Central memory CD8-positive, alpha-beta T cell (primary cell): ENCODE measurements around the gene ERCC5.
A peak's percentile ranks its signal among the peaks of the same experiment; 100 is the strongest.

Experiments used
- ATAC-seq: fragments of 150-1000 bp; cut with Tn5 transposase; replicated peaks from 2 replicates; pipeline ENCODE4 v1.10.0; 2022; ENCODE audit warnings: mild to moderate bottlenecking, moderate FRiP score, moderate number of reproducible peaks; ENCODE audit not compliant: poor library complexity, severe bottlenecking; ENCODE audit errors: extremely low read depth
- DNase-seq, 2 donors: peaks; one replicate each; pipeline ENCODE4 v3.0.0; 2021; ENCODE audit warnings: low spot score in 2 of 2
- H3K27ac Mint-ChIP-seq: one replicate; pipeline ENCODE4 v1.8.0; 2022; ENCODE audit warnings: low read depth, mild to moderate bottlenecking, moderate library complexity, mixed read lengths
- H3K27me3 Mint-ChIP-seq: one replicate; pipeline ENCODE4 v1.8.0; 2022; ENCODE audit warnings: mixed read lengths
- H3K36me3 Mint-ChIP-seq: one replicate; pipeline ENCODE4 v1.8.0; 2022; ENCODE audit warnings: mild to moderate bottlenecking, moderate library complexity, mixed read lengths; ENCODE audit not compliant: insufficient read depth
- H3K4me1 Mint-ChIP-seq: one replicate; pipeline ENCODE4 v1.8.0; 2022; ENCODE audit warnings: mixed read lengths
- H3K4me3 Mint-ChIP-seq: one replicate; pipeline ENCODE4 v1.8.0; 2022; ENCODE audit warnings: mild to moderate bottlenecking, moderate library complexity, mixed read lengths
- H3K9me3 Mint-ChIP-seq: one replicate; pipeline ENCODE4 v1.8.0; 2022; ENCODE audit warnings: mixed read lengths

The ERCC5 gene

GRCh38 chr13:102848956-102849355 lies 3.1 kb downstream of the ERCC5 start:
- Mint-ChIP-seq H3K4me3 (no peak overlapping the region), H3K36me3 (peaks cover 45% of the 10 kb centered on the region), H3K27me3 (no peaks in the 10 kb centered on the region), H3K4me1 (peaks cover 43% of the 10 kb centered on the region), H3K27ac (no peak overlapping the region), H3K9me3 (no peaks in the 10 kb centered on the region)
- ATAC-seq, result no peak
- DNase-seq, result no peak

GRCh38 chr13:102852556-102852955 lies 6.7 kb downstream of the ERCC5 start:
- Mint-ChIP-seq H3K27ac (peak overlapping the region; percentile 39), H3K4me1 (peaks cover 49% of the 10 kb centered on the region), H3K27me3 (no peaks in the 10 kb centered on the region), H3K9me3 (no peaks in the 10 kb centered on the region), H3K36me3 (peaks cover 55% of the 10 kb centered on the region), H3K4me3 (no peak overlapping the region)
- ATAC-seq (no peak), DNase-seq (no peak)

GRCh38 chr13:102854675-102855074 lies 8.8 kb downstream of the ERCC5 start:
- H3K27ac Mint-ChIP-seq, result peak overlapping the region; percentile 77
- H3K9me3 Mint-ChIP-seq, result no peaks in the 10 kb centered on the region

GRCh38 chr13:102856557-102856956 lies 10.7 kb downstream of the ERCC5 start:
- no peak for DNase-seq
- Mint-ChIP-seq H3K36me3 (peaks cover 78% of the 10 kb centered on the region), H3K4me3 (no peak overlapping the region), H3K4me1 (peaks cover 45% of the 10 kb centered on the region), H3K27ac (no peak overlapping the region), H3K9me3 (no peaks in the 10 kb centered on the region), H3K27me3 (no peaks in the 10 kb centered on the region)
- no peak for ATAC-seq

More at GRCh38 chr13:102854675-102855074, 8.8 kb downstream of the ERCC5 start:
- H3K27me3 Mint-ChIP-seq, result no peaks in the 10 kb centered on the region
- peak overlapping the region; percentile 35 for H3K4me3 Mint-ChIP-seq
- peaks cover 72% of the 10 kb centered on the region for H3K36me3 Mint-ChIP-seq
- peaks cover 49% of the 10 kb centered on the region for H3K4me1 Mint-ChIP-seq
- ATAC-seq, result peak; percentile 83
- DNase-seq, result no peak

GRCh38 chr13:102862624-102863210 lies 16.9 kb downstream of the ERCC5 start:
- Mint-ChIP-seq H3K36me3 (peaks cover 81% of the 10 kb centered on the region), H3K4me3 (no peak overlapping the region), H3K27ac (no peak overlapping the region), H3K9me3 (no peaks in the 10 kb centered on the region), H3K4me1 (peaks cover 57% of the 10 kb centered on the region), H3K27me3 (no peaks in the 10 kb centered on the region)
- ATAC-seq (no peak), DNase-seq (no peak)

- peaks cover 80% of the 10 kb centered on the region for H3K36me3 Mint-ChIP-seq
- H3K27ac Mint-ChIP-seq, result no peak overlapping the region
- H3K4me3 Mint-ChIP-seq, result no peak overlapping the region
- H3K4me1 Mint-ChIP-seq, result peaks cover 62% of the 10 kb centered on the region
- no peaks in the 10 kb centered on the region for H3K27me3 Mint-ChIP-seq
- ATAC-seq (no peak), DNase-seq (no peak)
- H3K9me3 Mint-ChIP-seq, result no peaks in the 10 kb centered on the region
Measured at GRCh38 chr13:102863590-102863989, 17.8 kb downstream of the ERCC5 start.

- Mint-ChIP-seq H3K27me3 (no peaks in the 10 kb centered on the region), H3K27ac (no peak overlapping the region), H3K9me3 (no peaks in the 10 kb centered on the region), H3K4me3 (no peak overlapping the region), H3K4me1 (peaks cover 48% of the 10 kb centered on the region), H3K36me3 (peaks cover 57% of the 10 kb centered on the region)
- ATAC-seq, result no peak
- DNase-seq, result no peak
Measured at GRCh38 chr13:102868366-102868936, 22.6 kb downstream of the ERCC5 start.

- no peaks in the 10 kb centered on the region for H3K27me3 Mint-ChIP-seq
- H3K27ac Mint-ChIP-seq, result peak overlapping the region; percentile 27
- no peak overlapping the region for H3K4me3 Mint-ChIP-seq
- H3K4me1 Mint-ChIP-seq, result peaks cover 36% of the 10 kb centered on the region
- ATAC-seq (peak; percentile 24), DNase-seq (no peak)
- H3K9me3 Mint-ChIP-seq, result no peaks in the 10 kb centered on the region
- peaks cover 60% of the 10 kb centered on the region for H3K36me3 Mint-ChIP-seq
Measured at GRCh38 chr13:102869948-102870676, 24.3 kb downstream of the ERCC5 start.

- no peak for DNase-seq
Measured at GRCh38 chr13:102870677-102871415, 25.0 kb downstream of the ERCC5 start.

GRCh38 chr13:102872131-102872530 lies 26.3 kb downstream of the ERCC5 start:
- peaks cover 26% of the 10 kb centered on the region for H3K4me1 Mint-ChIP-seq
- H3K9me3 Mint-ChIP-seq, result no peaks in the 10 kb centered on the region
- no peak for DNase-seq
- peak overlapping the region; percentile 83 for H3K27ac Mint-ChIP-seq
- no peaks in the 10 kb centered on the region for H3K27me3 Mint-ChIP-seq
- no peak for ATAC-seq
- H3K4me3 Mint-ChIP-seq, result no peak overlapping the region
- peaks cover 62% of the 10 kb centered on the region for H3K36me3 Mint-ChIP-seq

More at GRCh38 chr13:102870677-102871415, 25.0 kb downstream of the ERCC5 start:
- Mint-ChIP-seq H3K4me3 (no peak overlapping the region), H3K27me3 (no peaks in the 10 kb centered on the region), H3K27ac (peak overlapping the region; percentile 27), H3K9me3 (no peaks in the 10 kb centered on the region), H3K4me1 (peaks cover 30% of the 10 kb centered on the region), H3K36me3 (peaks cover 62% of the 10 kb centered on the region)
- ATAC-seq, result peak; percentile 72

- H3K27me3 Mint-ChIP-seq, result no peaks in the 10 kb centered on the region
- no peak for DNase-seq
- no peaks in the 10 kb centered on the region for H3K9me3 Mint-ChIP-seq
- peaks cover 22% of the 10 kb centered on the region for H3K4me1 Mint-ChIP-seq
- H3K4me3 Mint-ChIP-seq, result no peak overlapping the region
- peak overlapping the region; percentile 83 for H3K27ac Mint-ChIP-seq
- peaks cover 59% of the 10 kb centered on the region for H3K36me3 Mint-ChIP-seq
- ATAC-seq, result no peak
Measured at GRCh38 chr13:102872531-102872930, 26.7 kb downstream of the ERCC5 start.

- H3K27me3 Mint-ChIP-seq, result no peaks in the 10 kb centered on the region
- H3K4me3 Mint-ChIP-seq, result no peak overlapping the region
- H3K36me3 Mint-ChIP-seq, result peaks cover 55% of the 10 kb centered on the region
- H3K9me3 Mint-ChIP-seq, result no peaks in the 10 kb centered on the region
- peaks cover 17% of the 10 kb centered on the region for H3K4me1 Mint-ChIP-seq
- no peak overlapping the region for H3K27ac Mint-ChIP-seq
- ATAC-seq, result no peak
- DNase-seq, result no peak
Measured at GRCh38 chr13:102873653-102874052, 27.8 kb downstream of the ERCC5 start.
